GM10266 (cell line): ENCODE data around the gene ARMC12.

Experiments
- DNase-seq: peaks from one replicate; pipeline ENCODE4 v3.0.0; 2012; ENCODE audit errors: extremely low spot score
- CTCF ChIP-seq: IDR thresholded peaks from 2 replicates; pipeline ENCODE4 v1.5.1; 2012; ENCODE audit warnings: mild to moderate bottlenecking, low read depth; ENCODE audit not compliant: control insufficient read depth, insufficient read depth; ENCODE audit errors: missing control alignments

The ARMC12 gene

GRCh38 chr6:35698858-35699257 is 38.0 kb upstream of the ARMC12 start:
- DNase-seq = no peak
- no peak for TF ChIP-seq CTCF

GRCh38 chr6:35703554-35703953 is 33.3 kb upstream of the ARMC12 start:
- no peak for DNase-seq
- TF ChIP-seq CTCF = no peak

GRCh38 chr6:35706468-35706867 is 30.4 kb upstream of the ARMC12 start:
- no peak for TF ChIP-seq CTCF
- no peak for DNase-seq

GRCh38 chr6:35707714-35708407 is 29.0 kb upstream of the ARMC12 start:
- no peak for DNase-seq

GRCh38 chr6:35708585-35708984 is 28.2 kb upstream of the ARMC12 start:
- no peak for DNase-seq

More at GRCh38 chr6:35707714-35708407, 29.0 kb upstream of the ARMC12 start:
- no peak for TF ChIP-seq CTCF

GRCh38 chr6:35710241-35710847 is 26.5 kb upstream of the ARMC12 start:
- DNase-seq = no peak
- no peak for TF ChIP-seq CTCF

More at GRCh38 chr6:35708585-35708984, 28.2 kb upstream of the ARMC12 start:
- TF ChIP-seq CTCF = no peak

- no peak for DNase-seq
- TF ChIP-seq CTCF = no peak
These were observed 25.1 kb upstream of the ARMC12 start for GRCh38 chr6:35711731-35712130.
